Peyer's patch (tissue), 4 donors: ENCODE data around the gene MYO7A.

Experiments
- POLR2A ChIP-seq, 2 donors: fragments of 450-650 bp; IDR thresholded peaks; one replicate each; pipeline ENCODE4 v1.5.1; 2017; ENCODE audit warnings: antibody characterized with exemption in 2 of 2, mild to moderate bottlenecking in 2 of 2, moderate library complexity in 2 of 2
- TF ChIP-seq, protein P1 (sequence below), 6 experiments: fragments of 450-650 bp in 4 of 6; fragments of 200-600 bp in 2 of 6; sonication (generic) in 1 of 6; IDR thresholded peaks; one replicate each; pipeline ENCODE4 v1.5.1; 2017 to 2019; ENCODE audit warnings: antibody characterized with exemption in 6 of 6, mild to moderate bottlenecking in 3 of 6, moderate library complexity in 1 of 6

DNA sequence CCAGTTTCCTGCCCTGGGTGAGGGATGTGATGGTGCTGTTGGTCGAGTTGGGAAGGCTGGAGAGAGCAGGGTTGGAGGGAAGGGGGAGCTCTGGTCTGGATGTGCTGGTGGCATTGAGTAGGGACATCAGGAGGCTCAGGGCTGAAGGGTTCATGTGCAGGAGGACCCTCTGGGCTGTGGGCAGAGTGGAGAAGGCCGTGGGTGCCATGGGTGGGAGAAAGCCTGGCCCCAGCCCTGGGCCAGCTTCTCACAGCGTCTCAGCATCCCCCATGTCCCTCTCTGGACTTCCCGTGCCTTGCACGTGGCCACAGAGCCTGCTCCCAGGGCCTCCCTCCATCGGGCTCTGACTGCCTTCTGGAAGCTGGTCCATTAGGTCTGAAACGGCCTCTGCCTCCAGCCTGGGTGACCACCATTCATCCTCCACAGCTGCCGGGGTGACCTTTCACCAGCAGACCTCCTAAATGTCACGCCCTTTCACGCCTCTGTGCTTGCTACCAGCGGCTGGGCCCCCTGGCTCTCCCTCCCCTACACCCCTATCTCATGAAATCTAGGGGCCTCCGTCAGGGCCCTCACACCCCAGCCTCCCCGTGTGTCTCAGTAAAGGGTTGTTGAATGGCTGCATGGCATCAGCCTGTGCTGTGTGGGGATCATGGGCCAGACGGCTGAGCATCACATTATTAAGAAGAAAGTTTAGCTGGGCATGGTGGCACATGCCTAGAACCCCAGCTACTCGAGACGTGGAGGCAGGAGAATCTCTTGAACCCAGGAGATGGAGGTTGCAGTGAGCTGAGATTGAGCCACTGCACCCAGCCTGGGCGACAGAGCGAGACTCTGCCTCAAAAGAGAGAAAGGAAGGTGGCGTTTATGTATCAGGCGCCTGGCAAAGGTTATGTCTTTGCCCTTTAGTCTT is 25.5 kb downstream of the MYO7A start:
- TF ChIP-seq, protein P1, sequence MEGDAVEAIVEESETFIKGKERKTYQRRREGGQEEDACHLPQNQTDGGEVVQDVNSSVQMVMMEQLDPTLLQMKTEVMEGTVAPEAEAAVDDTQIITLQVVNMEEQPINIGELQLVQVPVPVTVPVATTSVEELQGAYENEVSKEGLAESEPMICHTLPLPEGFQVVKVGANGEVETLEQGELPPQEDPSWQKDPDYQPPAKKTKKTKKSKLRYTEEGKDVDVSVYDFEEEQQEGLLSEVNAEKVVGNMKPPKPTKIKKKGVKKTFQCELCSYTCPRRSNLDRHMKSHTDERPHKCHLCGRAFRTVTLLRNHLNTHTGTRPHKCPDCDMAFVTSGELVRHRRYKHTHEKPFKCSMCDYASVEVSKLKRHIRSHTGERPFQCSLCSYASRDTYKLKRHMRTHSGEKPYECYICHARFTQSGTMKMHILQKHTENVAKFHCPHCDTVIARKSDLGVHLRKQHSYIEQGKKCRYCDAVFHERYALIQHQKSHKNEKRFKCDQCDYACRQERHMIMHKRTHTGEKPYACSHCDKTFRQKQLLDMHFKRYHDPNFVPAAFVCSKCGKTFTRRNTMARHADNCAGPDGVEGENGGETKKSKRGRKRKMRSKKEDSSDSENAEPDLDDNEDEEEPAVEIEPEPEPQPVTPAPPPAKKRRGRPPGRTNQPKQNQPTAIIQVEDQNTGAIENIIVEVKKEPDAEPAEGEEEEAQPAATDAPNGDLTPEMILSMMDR (IDR thresholded peaks at IDR 0.05), result no peak
- TF ChIP-seq POLR2A (IDR thresholded peaks at IDR 0.05), result no peak
